K562 (cell line): ENCODE measurements around the gene AIPL1. TPM values are rescaled to one million over a fixed set of nuclear protein-coding genes. Genes with fewer than 3 reads are reported as not detected.

Experiments
- ATAC-seq: fragments of 200-7000 bp; cut with Tn5 transposase; 3 replicates; pipeline ENCODE4 v1.9.1; 2020; ENCODE audit warnings: moderate library complexity
- BruUV-seq: library from RNA; stranded (reverse); fragments of 400-500 nt; replicated peaks from 2 replicates; lab custom pipeline; 2021; lab: Mats Ljungman, UMichigan
- CTCF ChIA-PET: fragments of 300-600 bp; formaldehyde crosslinking; extraction: SDS; loops from one replicate; lab custom pipeline; 2021; ENCODE audit warnings: low intra/inter-chr PET ratio; lab: Yijun Ruan, JAX
- POLR2A ChIA-PET: fragments of 300-600, 350-650 bp; sonication (Branson Sonifier 250); formaldehyde crosslinking; extraction: SDS; loops from one replicate; lab custom pipeline; 2021; ENCODE audit warnings: antibody characterized with exemption, inconsistent platforms; lab: Yijun Ruan, JAX
- DNase-seq, 4 experiments: peaks; one replicate each; pipeline versions ENCODE4 v3.0.0 to v3.0.0-alpha.2; 2011 to 2018; ENCODE audit warnings: low spot score in 3 of 4, mixed read lengths in 3 of 4; ENCODE audit errors: extremely low read depth in 1 of 4
- FAIRE-seq: peaks from 2 replicates; lab custom pipeline; 2011; peaks lifted over from hg19 to GRCh38; lab: Jason Lieb, UNC
- H2AFZ ChIP-seq: 2 replicates; pipeline ENCODE4 v1.6.0; 2011; ENCODE audit warnings: low read depth, low read length, control low read depth, inconsistent platforms
- H3K27ac ChIP-seq: fragments of 200-600 bp; 3 replicates; pipeline ENCODE4 v1.8.0; 2011; ENCODE audit warnings: low read depth, mild to moderate bottlenecking, control low read depth, inconsistent platforms, low read length, moderate library complexity, mixed read lengths; ENCODE audit errors: extremely low read depth
- H3K27me3 ChIP-seq, 2 experiments: fragments of 300-600 bp in 1 of 2; 2 replicates in 1 of 2; 3 replicates in 1 of 2; pipeline versions ENCODE4 v1.6.0 to v1.8.0; 2011; ENCODE audit warnings: inconsistent platforms in 2 of 2, low read length in 2 of 2, mild to moderate bottlenecking in 1 of 2, mixed read lengths in 1 of 2, moderate library complexity in 1 of 2; ENCODE audit not compliant: control insufficient read depth in 2 of 2, insufficient read depth in 2 of 2
- H3K36me3 ChIP-seq: fragments of 300-600 bp; 3 replicates; pipeline ENCODE4 v1.8.0; 2011; ENCODE audit warnings: mild to moderate bottlenecking, low read length, inconsistent platforms; ENCODE audit not compliant: control insufficient read depth, insufficient read depth
- H3K4me1 ChIP-seq, 2 experiments: fragments of 200-600 bp in 1 of 2; replicated peaks in 1 of 2; 2 replicates in 1 of 2; 3 replicates in 1 of 2; pipeline versions ENCODE4 v1.5.1 to v1.8.0; 2011; ENCODE audit warnings: inconsistent platforms in 2 of 2, low read length in 2 of 2, mild to moderate bottlenecking in 1 of 2, mixed read lengths in 1 of 2, moderate library complexity in 1 of 2; ENCODE audit not compliant: control insufficient read depth in 2 of 2, insufficient read depth in 2 of 2
- H3K4me2 ChIP-seq: 2 replicates; pipeline ENCODE4 v1.6.1; 2011; ENCODE audit warnings: low read length, control low read depth, inconsistent platforms, mixed read lengths; ENCODE audit not compliant: insufficient read depth
- H3K4me3 ChIP-seq: fragments of 200-600 bp; sonication (generic), shearing (Covaris generic); 2 replicates; pipeline ENCODE4 v1.5.1; 2016; ENCODE audit warnings: control low read depth, inconsistent platforms
- H3K79me2 ChIP-seq: fragments of 200-600 bp; 3 replicates; pipeline ENCODE4 v1.8.0; 2011; ENCODE audit warnings: low read length, inconsistent platforms; ENCODE audit not compliant: control insufficient read depth, insufficient read depth
- H3K9ac ChIP-seq, 2 experiments: 2 replicates each; pipeline versions ENCODE4 v1.6.0 to v1.6.1; 2011; ENCODE audit warnings: low read depth in 2 of 2, low read length in 2 of 2, control low read depth in 1 of 2, inconsistent platforms in 1 of 2, mild to moderate bottlenecking in 1 of 2, mixed read lengths in 1 of 2; ENCODE audit not compliant: insufficient read depth in 1 of 2
- H3K9me1 ChIP-seq: one replicate; pipeline ENCODE4 v1.6.0; 2011; ENCODE audit warnings: inconsistent platforms, mild to moderate bottlenecking, low read length, moderate library complexity; ENCODE audit not compliant: control insufficient read depth, insufficient read depth
- H3K9me3 ChIP-seq: replicated peaks from 2 replicates; pipeline ENCODE4 v1.5.1; 2011; ENCODE audit warnings: low read depth, low read length, inconsistent platforms; ENCODE audit not compliant: control insufficient read depth, insufficient read depth
- H4K20me1 ChIP-seq: replicated peaks from 2 replicates; pipeline ENCODE4 v1.6.1; 2011; ENCODE audit warnings: low read length, inconsistent platforms, mixed read lengths; ENCODE audit not compliant: control insufficient read depth, insufficient read depth
- CBFA2T3 ChIP-seq: fragments of 450-650 bp; IDR thresholded peaks from 2 replicates; pipeline ENCODE4 v1.6.1; 2017
- E4F1 ChIP-seq: fragments of 250-450 bp; sonication (Bioruptor Pico); IDR thresholded peaks from 2 replicates; pipeline ENCODE4 v1.5.0; 2021; ENCODE audit warnings: mild to moderate bottlenecking, borderline replicate concordance
- ZNF780A ChIP-seq: fragments of 250-450 bp; sonication (Bioruptor Pico); IDR thresholded peaks from 2 replicates; pipeline ENCODE4 v1.5.0; 2021; ENCODE audit warnings: mild to moderate bottlenecking
- WGBS: fragments of 100-300 bp; shearing (Covaris generic); methylation state at CpG from one replicate; pipeline ENCODE4 v1.1.6; 2016; ENCODE audit warnings: low coverage, mixed read lengths; ENCODE audit not compliant: insufficient coverage; ENCODE audit errors: missing lambda C conversion rate; 5-methylcytosine and 5-hydroxymethylcytosine counted together
- in situ Hi-C: fragments of 300-500 bp; cut with MboI; formaldehyde crosslinking; loops from 4 replicates; pipeline ENCODE4 v1.15.0; 2018; ENCODE audit warnings: inconsistent platforms, mixed read lengths
- intact Hi-C: fragments of 100-400 bp; cut with micrococcal nuclease; formaldehyde crosslinking; loops from 2 replicates; pipeline ENCODE4 v1.14.2; 2022
- polyA plus RNA-seq, 8 experiments: library from polyadenylated mRNA; depleted of rRNA in 4 of 8; stranded (reverse) in 5 of 8; unstranded in 3 of 8; fragments of >200 nt; fragmentation: Nextera tagmentation in 2 of 8; fragmentation: Illumina TruSeq in 1 of 8; extraction: Ambion mirVana in 2 of 8; extraction: Trizol in 1 of 8; gene quantifications; 2 replicates each; pipeline versions ENCODE4 v1.2.1 to v1.2.3, GENCODE V29; 2011 to 2014; ENCODE audit warnings: inconsistent platforms in 1 of 8, missing spikeins in 1 of 8
- total RNA-seq, 7 experiments: library from RNA; depleted of rRNA in 6 of 7; stranded (reverse); fragments of >200 nt in 6 of 7; fragmentation: Illumina TruSeq in 2 of 7; extraction: Trizol in 2 of 7; gene quantifications; 2 replicates each; pipeline versions ENCODE4 v1.2.1 to v1.2.3, GENCODE V29; 2011 to 2021; ENCODE audit warnings: low replicate concordance in 1 of 7

Gene AIPL1
- total and polyA plus RNA-seq, 9 of the 15 experiments (the other 6 are each of a cell fraction or from before 2014, with no cell fraction given), result not detected

GRCh38 chr17:6478486-6478885 lies 43.6 kb upstream of the AIPL1 start:
- intact Hi-C loops (no loop called here), in situ Hi-C loops (no loop called here)
- DNase-seq (no peak), ATAC-seq (no peak), FAIRE-seq (no peak)
- no peaks in the 10 kb centered on the region for H3K36me3 ChIP-seq
- no peak overlapping the region for H2AFZ ChIP-seq
- CTCF ChIA-PET, result no interaction called here
- WGBS, result 13% methylated on average over 4 of the region's 11 CpGs
- no peak overlapping the region for H3K9ac ChIP-seq
- TF ChIP-seq ZNF780A (CRISPR knock-in tag) (no peak), E4F1 (no peak), CBFA2T3 (no peak)
- peaks cover 4 to 8% of the 10 kb centered on the region in 2 experiments; a peak in 3 of 5 replicates for H3K4me1 ChIP-seq
- H3K4me3 ChIP-seq, result no peak overlapping the region
- no peaks in the 10 kb centered on the region for H3K79me2 ChIP-seq
- BruUV-seq, result no TSS peak
- H4K20me1 ChIP-seq, result 0 out of 2 replicates have a peak, but pooled peaks cover 7% of the 10 kb centered on the region
- no peaks in the 10 kb centered on the region for H3K9me1 ChIP-seq
- peaks cover 1 to 10% of the 10 kb centered on the region in 2 experiments; a peak in 2 of 5 replicates for H3K27me3 ChIP-seq
- no peak overlapping the region for H3K27ac ChIP-seq
- no peak overlapping the region for H3K4me2 ChIP-seq
- no peaks in the 10 kb centered on the region for H3K9me3 ChIP-seq
- POLR2A ChIA-PET, result no interaction called here
